Measurements from ENCODE around the gene MRC2. TPM values are rescaled to one million over a fixed set of nuclear protein-coding genes. Genes with fewer than 3 reads are reported as not detected.

The MRC2 gene
- polyA plus RNA-seq, 1 of the 3 experiments (the other 2 are of a cell fraction), result 213 TPM

DNA sequence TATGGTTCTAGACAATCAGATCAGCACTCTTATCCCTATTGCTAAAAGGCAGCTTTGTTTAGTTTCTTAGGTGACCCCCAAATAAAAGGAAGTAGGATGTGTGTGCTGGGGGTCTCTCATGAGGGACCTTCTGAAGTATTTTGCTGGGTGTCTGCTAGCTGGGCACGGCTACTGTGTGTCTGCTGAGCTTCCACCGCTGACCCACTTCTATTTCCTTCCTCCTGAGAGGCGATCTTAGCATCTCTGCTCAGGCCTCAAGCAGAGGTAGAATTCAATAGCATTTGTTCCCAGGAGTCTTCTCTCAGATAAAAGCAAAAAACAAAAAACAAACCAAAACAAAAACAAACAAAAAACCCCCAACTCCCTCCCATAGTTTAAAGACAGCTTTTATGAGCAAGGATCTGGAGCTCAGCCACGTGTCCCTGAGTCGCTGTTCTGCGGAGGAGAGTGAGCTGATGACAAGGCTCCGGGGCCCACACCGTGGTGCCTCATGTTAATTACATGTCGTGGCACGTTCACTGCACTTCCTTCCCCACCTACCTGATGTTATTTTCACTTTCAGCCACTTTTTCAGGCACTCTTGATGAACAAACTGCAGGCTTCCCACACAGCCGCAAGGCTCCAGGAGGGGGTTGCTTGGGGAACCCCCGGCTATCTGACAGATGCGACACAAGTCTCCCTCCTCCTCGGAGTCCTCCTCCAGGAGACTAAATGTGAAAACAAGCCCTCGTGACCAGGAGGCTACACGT, 97.1 kb downstream of the MRC2 start (continued):
- no peak for TF ChIP-seq IRF3 (IDR thresholded peaks at IDR 0.05; ENCODE audit: low read depth, low read length)
- no peak for TF ChIP-seq FOSL2 (IDR thresholded peaks at IDR 0.05; ENCODE audit: borderline replicate concordance, low read depth)
- no peak for TF ChIP-seq YY1 (IDR thresholded peaks at IDR 0.05; ENCODE audit: low read depth)
- no peak for TF ChIP-seq ELF1 (IDR thresholded peaks at IDR 0.05)
- TF ChIP-seq, protein P1, sequence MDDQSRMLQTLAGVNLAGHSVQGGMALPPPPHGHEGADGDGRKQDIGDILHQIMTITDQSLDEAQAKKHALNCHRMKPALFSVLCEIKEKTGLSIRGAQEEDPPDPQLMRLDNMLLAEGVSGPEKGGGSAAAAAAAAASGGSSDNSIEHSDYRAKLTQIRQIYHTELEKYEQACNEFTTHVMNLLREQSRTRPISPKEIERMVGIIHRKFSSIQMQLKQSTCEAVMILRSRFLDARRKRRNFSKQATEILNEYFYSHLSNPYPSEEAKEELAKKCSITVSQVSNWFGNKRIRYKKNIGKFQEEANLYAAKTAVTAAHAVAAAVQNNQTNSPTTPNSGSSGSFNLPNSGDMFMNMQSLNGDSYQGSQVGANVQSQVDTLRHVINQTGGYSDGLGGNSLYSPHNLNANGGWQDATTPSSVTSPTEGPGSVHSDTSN (IDR thresholded peaks at IDR 0.05), result no peak
- TF ChIP-seq EP300 (IDR thresholded peaks at IDR 0.05; ENCODE audit: borderline replicate concordance in 1 of 2, low read depth in 1 of 2, low read length in 1 of 2), result no peak
- 0 out of 2 replicates have a peak, but pooled peaks have one; percentile 32 for TF ChIP-seq TCF12 (IDR thresholded peaks at IDR 0.05)
- no peak for TF ChIP-seq POLR2AphosphoS5 (IDR thresholded peaks at IDR 0.05; ENCODE audit: low read depth, low read length)

GRCh38 chr17:62725791-62726249, 98.3 kb downstream of the MRC2 start:
- Histone ChIP-seq H3K27ac (ENCODE audit: low read depth in 2 of 2, low read length in 1 of 2) (peak overlapping the region in 1 of 2 experiments; percentile 5; a peak in 1 of 4 replicates), H3F3A (replicated peaks; ENCODE audit: insufficient read depth) (peaks cover 3% of the 10 kb centered on the region), H3K27me3 (ENCODE audit: insufficient read depth) (no peaks in the 10 kb centered on the region), H4K20me1 (ENCODE audit: insufficient read depth) (no peaks in the 10 kb centered on the region), H3K4me2 (peak overlapping the region; percentile 31; the same call in 1 of the 2 replicates), H2AFZ (ENCODE audit: low read depth) (peak overlapping the region; percentile 60; the same call in 1 of the 2 replicates), H3K9me3 (no peaks in the 10 kb centered on the region), H3K79me2 (ENCODE audit: insufficient read depth) (no peaks in the 10 kb centered on the region), H3K9ac (no peak overlapping the region), H3K36me3 (replicated peaks in 1 of 2; ENCODE audit: control insufficient read depth in 1 of 2, insufficient read depth in 2 of 2, low read length in 1 of 2) (no peaks in the 10 kb centered on the region), H3K4me3 (ENCODE audit: low read depth in 2 of 2, low read length in 1 of 2) (no peak overlapping the region), H3K9me2 (no peaks in the 10 kb centered on the region), H3K4me1 (ENCODE audit: control insufficient read depth in 1 of 2, insufficient read depth in 2 of 2, low read depth in 1 of 2, low read length in 1 of 2) (peaks cover 2 to 7% of the 10 kb centered on the region in 2 experiments; a peak in 1 of 4 replicates)
- ChIA-PET CTCF (no interaction called here), POLR2A (no interaction called here)
- DNase-seq, result no peak
- 36% methylated on average over 5 of the region's 5 CpGs for WGBS (ENCODE audit: low lambda C conversion rate)
- TF ChIP-seq, protein P1 (IDR thresholded peaks at IDR 0.05), result peak; percentile 64
- TF ChIP-seq TEAD4 (IDR thresholded peaks at IDR 0.05; ENCODE audit: borderline replicate concordance, insufficient read depth), result peak; percentile 83
- TF ChIP-seq, protein P2, sequence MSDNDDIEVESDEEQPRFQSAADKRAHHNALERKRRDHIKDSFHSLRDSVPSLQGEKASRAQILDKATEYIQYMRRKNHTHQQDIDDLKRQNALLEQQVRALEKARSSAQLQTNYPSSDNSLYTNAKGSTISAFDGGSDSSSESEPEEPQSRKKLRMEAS (IDR thresholded peaks at IDR 0.05; ENCODE audit: low read depth), result 0 out of 2 replicates have a peak, but pooled peaks have one; percentile 18
- TF ChIP-seq, protein P3, sequence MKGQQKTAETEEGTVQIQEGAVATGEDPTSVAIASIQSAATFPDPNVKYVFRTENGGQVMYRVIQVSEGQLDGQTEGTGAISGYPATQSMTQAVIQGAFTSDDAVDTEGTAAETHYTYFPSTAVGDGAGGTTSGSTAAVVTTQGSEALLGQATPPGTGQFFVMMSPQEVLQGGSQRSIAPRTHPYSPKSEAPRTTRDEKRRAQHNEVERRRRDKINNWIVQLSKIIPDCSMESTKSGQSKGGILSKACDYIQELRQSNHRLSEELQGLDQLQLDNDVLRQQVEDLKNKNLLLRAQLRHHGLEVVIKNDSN (IDR thresholded peaks at IDR 0.05; ENCODE audit: borderline replicate concordance, low read depth), result no peak
- TF ChIP-seq RXRA (IDR thresholded peaks at IDR 0.05; ENCODE audit: borderline replicate concordance, low read depth), result no peak
- TF ChIP-seq EP300 (IDR thresholded peaks at IDR 0.05; ENCODE audit: borderline replicate concordance in 1 of 2, low read depth in 1 of 2, low read length in 1 of 2), result peak in 1 of 2 experiments; percentile 76; a peak in 2 of 4 replicates
- TF ChIP-seq POLR2AphosphoS5 (IDR thresholded peaks at IDR 0.05; ENCODE audit: low read depth, low read length), result peak; percentile 53; the same call in 1 of the 2 replicates
- no peak for TF ChIP-seq EZH2phosphoT487 (IDR thresholded peaks at IDR 0.05; ENCODE audit: borderline replicate concordance, low read depth)
- TF ChIP-seq USF2 (IDR thresholded peaks at IDR 0.05; ENCODE audit: borderline replicate concordance, low read depth, low read length), result no peak
- no peak for TF ChIP-seq SMC3 (IDR thresholded peaks at IDR 0.05; ENCODE audit: low read depth, low read length)
- peak; percentile 87 for TF ChIP-seq TCF12 (IDR thresholded peaks at IDR 0.05)
- TF ChIP-seq RFX5 (IDR thresholded peaks at IDR 0.05; ENCODE audit: low read length), result no peak
- peak; percentile 27; the same call in 1 of the 2 replicates for TF ChIP-seq FOSL2 (IDR thresholded peaks at IDR 0.05; ENCODE audit: borderline replicate concordance, low read depth)
- TF ChIP-seq NRF1 (IDR thresholded peaks at IDR 0.05; ENCODE audit: low read depth, low read length), result no peak
- peak; percentile 84 for TF ChIP-seq JUND (IDR thresholded peaks at IDR 0.05)
- TF ChIP-seq MEF2A (IDR thresholded peaks at IDR 0.05; ENCODE audit: borderline replicate concordance, low read depth), result no peak
- peak; percentile 92 for TF ChIP-seq NFIC (IDR thresholded peaks at IDR 0.05; ENCODE audit: borderline replicate concordance)

Data from SK-N-SH (cell line).